Measurements from ENCODE around the gene NRIP1. TPM values are rescaled to one million over a fixed set of nuclear protein-coding genes. Genes with fewer than 3 reads are reported as not detected.

NRIP1 gene
- total RNA-seq, 6 donors from 2014 or later: 10.5 to 47.2 (median 34.8) TPM

DNA sequence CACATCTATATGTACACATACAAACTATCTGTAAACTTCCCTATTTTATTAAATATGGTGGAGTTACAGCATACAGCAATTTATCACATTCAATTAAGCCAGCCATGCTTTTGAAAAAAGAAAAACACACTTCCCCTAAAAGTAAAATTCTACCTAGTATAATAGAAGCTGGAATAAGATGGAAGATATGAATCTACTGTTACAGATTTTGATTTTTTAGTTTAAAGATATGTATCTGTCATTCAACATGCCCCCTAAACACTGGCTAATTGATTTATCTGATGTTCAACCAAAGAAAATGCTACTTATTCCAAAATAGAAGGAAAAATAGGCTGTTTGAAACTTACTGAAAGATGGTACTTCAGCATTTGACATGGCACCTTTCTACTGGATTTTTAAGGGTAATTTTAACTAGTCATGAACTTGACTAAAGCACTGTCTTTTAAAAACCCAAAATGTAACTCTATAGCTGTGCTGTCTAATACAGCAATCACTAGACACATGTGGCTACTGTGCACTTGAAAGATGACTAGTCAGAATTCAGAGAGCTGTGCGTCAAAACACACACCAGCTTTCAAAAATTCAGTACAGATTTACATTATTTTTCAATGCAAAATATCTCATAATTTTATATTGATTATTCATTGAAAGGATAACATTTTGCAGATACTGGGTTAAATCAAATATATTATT lies 25.0 kb downstream of the NRIP1 start:
- 91 to 96% methylated on average over 1 of the region's 1 CpG for WGBS, 2 donors

DNA sequence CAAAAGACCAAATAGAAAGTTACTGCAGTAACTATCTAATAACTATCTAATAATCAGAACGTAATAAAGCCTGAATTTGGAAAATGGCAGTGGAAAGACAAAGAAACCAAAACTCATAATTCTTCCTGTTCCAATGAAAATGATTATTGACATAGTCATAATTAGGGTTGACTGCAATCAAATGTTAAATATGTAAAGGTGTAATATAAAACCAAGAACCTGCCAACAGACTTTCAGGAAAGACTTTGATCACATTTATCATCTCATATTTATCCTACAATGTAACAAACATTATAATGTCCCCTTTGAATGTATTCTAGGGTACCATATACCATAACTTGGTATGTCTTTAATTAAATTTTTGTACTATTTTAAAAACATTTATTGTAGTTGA lies 26.9 kb downstream of the NRIP1 start:
- TF ChIP-seq, protein P1, sequence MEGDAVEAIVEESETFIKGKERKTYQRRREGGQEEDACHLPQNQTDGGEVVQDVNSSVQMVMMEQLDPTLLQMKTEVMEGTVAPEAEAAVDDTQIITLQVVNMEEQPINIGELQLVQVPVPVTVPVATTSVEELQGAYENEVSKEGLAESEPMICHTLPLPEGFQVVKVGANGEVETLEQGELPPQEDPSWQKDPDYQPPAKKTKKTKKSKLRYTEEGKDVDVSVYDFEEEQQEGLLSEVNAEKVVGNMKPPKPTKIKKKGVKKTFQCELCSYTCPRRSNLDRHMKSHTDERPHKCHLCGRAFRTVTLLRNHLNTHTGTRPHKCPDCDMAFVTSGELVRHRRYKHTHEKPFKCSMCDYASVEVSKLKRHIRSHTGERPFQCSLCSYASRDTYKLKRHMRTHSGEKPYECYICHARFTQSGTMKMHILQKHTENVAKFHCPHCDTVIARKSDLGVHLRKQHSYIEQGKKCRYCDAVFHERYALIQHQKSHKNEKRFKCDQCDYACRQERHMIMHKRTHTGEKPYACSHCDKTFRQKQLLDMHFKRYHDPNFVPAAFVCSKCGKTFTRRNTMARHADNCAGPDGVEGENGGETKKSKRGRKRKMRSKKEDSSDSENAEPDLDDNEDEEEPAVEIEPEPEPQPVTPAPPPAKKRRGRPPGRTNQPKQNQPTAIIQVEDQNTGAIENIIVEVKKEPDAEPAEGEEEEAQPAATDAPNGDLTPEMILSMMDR (IDR thresholded peaks at IDR 0.05): no peak
- TF ChIP-seq POLR2A (IDR thresholded peaks at IDR 0.05) (no peak), EP300 (IDR thresholded peaks at IDR 0.05) (no peak), POLR2AphosphoS5 (IDR thresholded peaks at IDR 0.05) (no peak)
- Histone ChIP-seq H3K4me1 (peaks cover 0 to 7% (median 0%) of the 10 kb centered on the region in 4 donors), H3K27ac (no peak overlapping the region), H3K4me3 (no peak overlapping the region), H3K36me3 (peaks cover 0 to 5% (median 0%) of the 10 kb centered on the region in 4 donors), H3K27me3 (no peaks in the 10 kb centered on the region), H3K9me3 (no peaks in the 10 kb centered on the region)
- WGBS, 2 donors: 96 to 100% methylated on average over 1 of the region's 1 CpG
- DNase-seq (no peak), ATAC-seq (ENCODE audit: low FRiP score in 2 of 2) (no peak)

More for the DNA sequence above, 25.0 kb downstream of the NRIP1 start:
- Histone ChIP-seq H3K36me3 (peaks cover 0 to 6% (median 0%) of the 10 kb centered on the region in 4 donors), H3K9me3 (no peaks in the 10 kb centered on the region), H3K4me1 (peaks cover 0 to 13% (median 2%) of the 10 kb centered on the region in 4 donors), H3K4me3 (no peak overlapping the region), H3K27me3 (no peaks in the 10 kb centered on the region), H3K27ac (no peak overlapping the region)
- TF ChIP-seq POLR2A (IDR thresholded peaks at IDR 0.05) (no peak), POLR2AphosphoS5 (IDR thresholded peaks at IDR 0.05) (no peak)
- TF ChIP-seq, protein P1 (IDR thresholded peaks at IDR 0.05): no peak
- no peak for ATAC-seq (ENCODE audit: low FRiP score in 2 of 2)
- DNase-seq: no peak

DNA sequence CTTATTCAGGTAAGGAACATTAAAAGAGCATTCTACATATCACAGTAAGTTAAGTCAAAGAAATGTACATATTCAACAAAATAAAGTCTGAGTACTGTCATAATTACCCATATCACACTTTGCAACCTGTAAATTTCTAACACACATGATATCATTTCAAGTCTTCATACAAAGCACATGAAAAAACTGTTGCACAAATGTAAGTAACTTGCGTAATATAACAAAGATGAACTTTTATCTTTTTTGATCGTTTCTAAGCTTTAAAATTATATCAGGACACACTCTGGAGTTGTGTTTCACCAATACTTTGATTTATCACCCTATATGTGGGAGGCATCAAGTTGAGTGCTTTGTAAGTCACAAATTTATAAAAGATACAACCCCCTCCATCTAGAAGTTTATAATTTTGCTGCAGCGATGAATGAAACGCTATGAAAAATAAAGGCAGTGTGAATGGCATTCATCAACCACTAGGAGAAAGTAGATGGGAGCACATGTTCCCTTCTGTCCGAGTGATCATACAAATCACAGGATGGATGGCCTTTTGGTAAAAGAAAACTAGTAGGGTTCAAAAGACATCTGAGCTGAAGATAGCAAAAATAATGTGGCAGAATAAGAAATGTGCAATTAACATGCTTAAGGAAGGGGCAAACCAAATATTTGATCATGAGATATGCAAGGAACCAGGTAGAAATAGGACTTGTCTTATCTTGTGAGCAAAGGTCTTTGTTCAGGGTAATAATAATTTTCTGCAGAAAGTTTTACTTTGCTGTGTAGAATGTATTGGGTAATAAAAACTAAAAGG lies 27.5 kb downstream of the NRIP1 start:
- no peak for DNase-seq
- Histone ChIP-seq H3K4me1 (peaks cover 0 to 7% (median 0%) of the 10 kb centered on the region in 4 donors), H3K36me3 (no peaks in the 10 kb centered on the region), H3K27ac (no peak overlapping the region), H3K9me3 (no peaks in the 10 kb centered on the region), H3K4me3 (no peak overlapping the region), H3K27me3 (no peaks in the 10 kb centered on the region)
- WGBS, 2 donors: 80 to 88% methylated on average over 5 of the region's 5 CpGs
- no peak for ATAC-seq (ENCODE audit: low FRiP score in 2 of 2)
- no peak for TF ChIP-seq EP300 (IDR thresholded peaks at IDR 0.05)
- TF ChIP-seq, protein P1 (IDR thresholded peaks at IDR 0.05): no peak
- TF ChIP-seq POLR2AphosphoS5 (IDR thresholded peaks at IDR 0.05): no peak
- no peak for TF ChIP-seq POLR2A (IDR thresholded peaks at IDR 0.05)

DNA sequence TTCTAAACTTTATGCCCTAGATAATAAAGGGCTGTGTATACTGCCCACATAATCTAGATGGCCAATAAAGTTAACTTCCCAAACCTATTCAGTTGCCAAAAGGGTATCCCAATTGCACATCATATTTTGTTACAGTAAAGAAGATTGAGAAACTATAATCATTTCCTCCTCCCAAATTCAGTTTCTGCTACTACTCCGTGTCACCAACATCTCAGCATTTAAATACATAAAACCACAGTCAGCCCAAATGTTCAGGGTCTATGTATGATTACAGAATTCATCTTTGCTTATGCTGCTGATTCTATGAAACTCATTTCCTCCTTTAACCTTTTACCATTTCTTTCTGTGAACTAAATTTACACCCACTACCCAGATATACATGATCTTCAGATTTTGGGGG lies 28.6 kb downstream of the NRIP1 start:
- Histone ChIP-seq H3K27ac (no peak overlapping the region), H3K9me3 (no peaks in the 10 kb centered on the region), H3K4me3 (no peak overlapping the region), H3K36me3 (no peaks in the 10 kb centered on the region), H3K27me3 (no peaks in the 10 kb centered on the region), H3K4me1 (peaks cover 0 to 7% (median 0%) of the 10 kb centered on the region in 4 donors)
- TF ChIP-seq EP300 (IDR thresholded peaks at IDR 0.05): no peak
- DNase-seq (no peak), ATAC-seq (ENCODE audit: low FRiP score in 2 of 2) (no peak)
- WGBS, 2 donors: 71 to 73% methylated on average over 1 of the region's 1 CpG

DNA sequence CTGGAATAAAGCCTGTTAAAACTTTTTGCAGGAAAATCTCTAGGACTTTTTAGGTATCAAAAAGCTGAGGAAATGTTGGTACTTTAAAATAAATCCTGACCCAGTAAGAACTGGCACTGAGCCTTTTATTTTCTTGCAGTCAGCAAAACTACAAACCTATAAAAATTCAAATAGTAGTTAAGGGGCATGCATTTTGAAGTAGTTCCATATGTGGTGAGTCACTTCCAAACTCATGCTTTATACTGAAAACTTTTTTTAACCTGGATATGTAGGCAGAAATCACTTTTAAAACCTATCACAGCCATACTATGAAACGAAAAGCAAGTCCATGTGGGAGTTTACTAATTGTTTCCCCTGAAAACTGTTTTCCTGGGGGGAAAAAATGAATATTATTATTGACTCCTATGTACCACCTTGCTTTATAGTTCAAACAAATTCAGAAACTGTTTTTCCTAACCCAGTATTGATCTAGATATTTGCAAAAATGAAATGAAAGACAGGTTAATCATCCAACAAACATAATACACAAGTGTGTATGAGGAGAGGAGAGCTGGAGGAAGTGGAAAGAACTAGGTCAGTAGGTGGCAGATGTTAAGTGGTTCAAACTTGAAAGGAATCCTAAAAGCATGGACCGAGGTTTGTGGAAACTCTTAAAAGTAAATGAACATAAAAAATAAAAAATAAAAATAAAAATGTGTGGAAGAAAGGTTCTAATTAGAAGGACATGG lies 30.5 kb downstream of the NRIP1 start:
- Histone ChIP-seq H3K36me3 (no peaks in the 10 kb centered on the region), H3K4me1 (peaks cover 0 to 7% (median 2%) of the 10 kb centered on the region in 4 donors), H3K4me3 (no peak overlapping the region), H3K27me3 (no peaks in the 10 kb centered on the region), H3K9me3 (no peaks in the 10 kb centered on the region), H3K27ac (no peak overlapping the region)
- ATAC-seq (ENCODE audit: low FRiP score in 2 of 2) (no peak), DNase-seq (no peak)
- TF ChIP-seq EP300 (IDR thresholded peaks at IDR 0.05): no peak
- 32 to 36% methylated on average over 2 of the region's 2 CpGs for WGBS, 2 donors

All from upper lobe of left lung (tissue), 6 donors.